Measurements from ENCODE around the gene COL17A1. TPM values are rescaled to one million over a fixed set of nuclear protein-coding genes. Genes with fewer than 3 reads are reported as not detected.

The COL17A1 gene
- not detected for total RNA-seq
- long read RNA-seq, result 0 reads

DNA sequence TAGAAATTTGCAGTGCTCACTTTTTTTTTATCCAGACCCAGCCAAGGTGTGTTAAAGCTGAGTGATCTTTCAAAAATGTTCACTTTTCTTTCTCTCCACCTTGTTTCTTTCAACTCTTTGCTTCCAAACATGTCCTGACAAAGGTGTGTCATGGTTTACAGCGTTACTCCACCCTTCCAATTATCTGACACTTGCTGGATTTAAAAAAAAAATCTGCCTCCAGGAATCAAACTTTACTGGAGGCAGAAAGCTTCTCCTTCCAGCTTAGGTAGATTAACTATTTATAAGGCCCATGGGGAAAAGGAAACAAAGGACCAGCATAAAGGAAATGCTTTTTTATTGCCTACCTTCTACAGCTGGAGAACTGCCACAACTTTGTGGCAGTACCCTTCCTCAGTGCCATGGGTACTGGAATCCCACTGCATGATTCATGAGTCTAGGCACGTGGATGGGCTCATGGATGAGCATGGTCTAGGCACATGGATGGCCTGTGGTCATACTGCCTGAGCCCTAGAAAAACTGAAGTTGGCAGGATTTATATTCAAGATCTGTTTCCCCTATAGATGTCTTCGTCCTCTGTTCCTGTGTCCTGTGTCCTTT lies at the start of gene COL17A1:
Gene COL17A1 (minus strand): TSS at position 80 of the 600 bp plus-strand sequence. CDS start 5,207 bp downstream, outside the sequence.
- intact Hi-C loops (cut with DNase I), result no loop called here
- ATAC-seq (ENCODE audit: poor library complexity), result no peak
- DNase-seq, result no peak

DNA sequence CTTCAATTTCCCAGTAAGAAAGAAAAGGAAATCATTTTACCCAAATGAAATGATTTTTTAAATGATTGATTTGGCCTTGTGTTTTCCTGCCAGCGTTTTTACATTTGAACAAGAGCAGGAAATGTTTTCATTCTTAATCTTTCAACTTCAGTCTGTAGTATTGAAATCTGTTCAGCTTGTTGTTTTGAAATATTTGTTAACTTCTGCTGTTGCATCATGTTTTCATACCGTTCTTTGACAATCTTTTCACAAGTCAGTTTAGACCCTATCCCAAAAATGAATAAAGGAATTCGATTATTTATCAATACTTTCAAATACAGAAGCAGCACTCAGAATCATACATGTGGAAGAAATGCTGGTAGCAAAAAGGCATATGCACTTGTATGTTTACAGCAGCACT lies 44.4 kb upstream of the COL17A1 start:
- intact Hi-C loops (cut with DNase I), result no loop called here
- no peak for DNase-seq
- no peak for ATAC-seq (ENCODE audit: poor library complexity)

DNA sequence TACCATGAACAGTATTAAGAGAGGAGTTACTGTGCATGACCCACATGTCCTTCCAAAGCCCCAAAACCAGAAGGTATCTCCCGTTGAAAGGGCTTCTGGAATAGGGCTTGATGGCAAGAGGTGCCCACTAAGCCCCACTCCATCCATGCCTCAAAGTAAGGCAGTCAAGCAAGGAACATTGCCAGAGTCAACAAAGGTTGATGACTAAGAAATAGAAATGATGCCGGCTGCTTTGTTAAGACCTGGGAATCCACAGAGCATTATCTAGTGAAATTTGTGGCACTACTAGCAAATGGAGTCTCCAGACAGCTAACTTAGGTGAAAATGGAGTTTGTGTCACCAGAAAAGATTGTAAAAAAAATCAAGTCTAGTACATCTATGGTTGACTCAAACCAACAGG lies 42.5 kb upstream of the COL17A1 start:
- DNase-seq (no peak), ATAC-seq (ENCODE audit: poor library complexity) (no peak)
- intact Hi-C loops (cut with DNase I), result loop anchor here (10.0 kb wide), 2 partner anchors 163 to 243 kb away; partner anchors contain the start of gene SLK

- DNase-seq (no peak), ATAC-seq (ENCODE audit: poor library complexity) (peak; percentile 29)
- intact Hi-C loops (cut with DNase I), result loop anchor here (10.0 kb wide), 2 partner anchors 163 to 243 kb away; partner anchors contain the start of gene SLK
These were observed 41.7 kb upstream of the COL17A1 start for GRCh38 chr10:104127411-104127810.

DNA sequence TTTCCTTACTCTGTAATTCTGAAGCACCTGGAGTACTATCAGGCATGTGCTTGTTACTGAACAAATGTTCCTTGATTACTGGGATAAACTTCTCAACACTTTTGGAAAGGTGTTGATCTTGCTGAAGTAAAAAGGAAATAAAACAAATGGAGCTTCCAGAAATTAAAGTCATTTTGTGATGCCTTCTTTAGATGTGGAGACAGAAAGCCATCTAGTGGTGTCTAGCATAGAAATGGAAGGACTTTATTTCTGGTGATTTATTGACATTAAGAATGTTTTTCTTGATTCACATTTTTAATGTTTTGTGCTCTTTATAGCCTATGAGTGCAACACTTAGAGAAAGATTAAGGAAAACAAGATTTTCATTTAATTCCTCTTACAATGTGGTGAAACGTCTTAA lies 37.7 kb upstream of the COL17A1 start:
- DNase-seq (no peak), ATAC-seq (ENCODE audit: poor library complexity) (no peak)
- intact Hi-C loops (cut with DNase I), result loop anchor here (10.0 kb wide), 2 partner anchors 159 to 239 kb away; partner anchors contain the start of gene SLK

GRCh38 chr10:104122225-104123107 lies 36.8 kb upstream of the COL17A1 start:
- ATAC-seq (ENCODE audit: poor library complexity), result peak; percentile 0
- intact Hi-C loops (cut with DNase I), result loop anchor here (10.0 kb wide), 2 partner anchors 158 to 238 kb away; partner anchors contain the start of gene SLK
- no peak for DNase-seq

GRCh38 chr10:104121485-104122224 lies 36.0 kb upstream of the COL17A1 start, which contains the start of gene SFR1:
SFR1 (plus strand) TSS chr10:104122171; CDS start chr10:104122184, 13 bp downstream.
- intact Hi-C loops (cut with DNase I), result loop anchor here (10.0 kb wide), 2 partner anchors 157 to 237 kb away; partner anchors contain the start of gene SLK
- DNase-seq (peak; percentile 100), ATAC-seq (ENCODE audit: poor library complexity) (peak; percentile 97)

DNA sequence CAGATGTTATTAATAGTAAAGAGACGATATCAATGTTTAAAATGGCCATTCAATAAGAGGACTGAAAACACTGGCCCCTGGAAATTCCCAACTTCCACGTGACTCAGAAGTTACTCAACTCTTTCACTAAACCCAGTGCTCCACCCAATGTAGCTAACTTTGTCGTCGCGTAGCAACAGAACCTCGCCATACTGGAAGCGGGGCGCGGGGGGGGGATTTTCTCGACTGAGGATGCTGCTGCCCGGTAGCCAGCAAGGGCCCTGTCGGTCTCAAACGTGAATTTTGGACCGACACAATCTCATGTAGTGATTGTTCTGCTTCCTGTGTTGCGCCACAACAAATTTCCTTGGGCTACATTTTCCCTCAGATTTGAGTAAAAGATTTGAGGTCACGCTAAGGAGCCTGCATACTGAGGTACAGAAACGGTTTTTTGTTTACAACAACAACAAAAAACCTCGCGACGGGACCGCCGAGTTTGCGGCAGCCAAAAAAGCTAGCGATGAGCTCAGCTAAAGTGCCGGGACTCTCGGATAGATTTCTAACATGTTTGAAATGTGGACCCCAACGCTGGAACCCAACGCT lies 35.3 kb upstream of the COL17A1 start:
- intact Hi-C loops (cut with DNase I), result loop anchor here (10.0 kb wide), 2 partner anchors 156 to 236 kb away; partner anchors contain the start of gene SLK

DNA sequence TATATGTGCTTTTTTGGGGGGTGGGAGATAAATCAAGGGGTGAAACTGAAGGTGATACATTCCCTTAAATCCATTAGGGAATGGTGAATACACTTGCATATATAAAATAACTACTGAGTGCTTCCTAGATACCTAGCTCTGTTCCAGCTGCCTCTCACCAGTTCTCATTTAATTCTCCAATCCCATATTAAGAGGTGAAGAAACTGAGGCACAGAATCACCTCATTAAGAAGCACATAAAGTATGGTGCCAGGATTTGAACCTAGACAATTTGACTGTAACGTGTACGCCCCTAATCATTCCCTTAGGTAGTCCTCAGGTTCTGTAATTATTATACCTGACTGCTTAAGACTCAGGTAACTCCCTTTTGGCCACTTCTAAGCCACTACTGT lies 34.8 kb upstream of the COL17A1 start:
- ATAC-seq (ENCODE audit: poor library complexity) (no peak), DNase-seq (no peak)
- intact Hi-C loops (cut with DNase I), result loop anchor here (10.0 kb wide), 2 partner anchors 156 to 236 kb away; partner anchors contain the start of gene SLK

More for the DNA sequence above, 35.3 kb upstream of the COL17A1 start:
- ATAC-seq (ENCODE audit: poor library complexity) (peak; percentile 82), DNase-seq (peak; percentile 93)

DNA sequence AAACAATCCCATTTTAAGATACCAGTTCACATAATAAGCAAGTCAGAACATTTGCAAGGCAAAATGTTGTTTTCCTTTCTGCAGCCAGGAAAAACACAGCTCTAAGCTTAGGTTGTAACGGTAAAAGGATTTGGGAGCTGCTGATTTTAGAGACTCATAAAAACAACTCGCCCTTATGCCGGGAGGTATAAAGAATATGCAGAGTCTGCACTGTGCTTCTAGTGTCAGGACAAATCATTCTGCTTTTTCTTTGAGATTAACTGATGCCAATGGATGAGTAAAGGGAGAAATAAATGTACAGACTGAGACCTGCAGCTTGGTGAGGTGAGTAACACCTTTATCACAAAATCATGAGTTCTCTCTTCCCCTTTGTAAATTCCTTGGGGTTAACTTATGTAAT lies 34.3 kb upstream of the COL17A1 start:
- no peak for DNase-seq
- ATAC-seq (ENCODE audit: poor library complexity), result no peak
- intact Hi-C loops (cut with DNase I), result loop anchor here (10.0 kb wide), 2 partner anchors 155 to 235 kb away; partner anchors contain the start of gene SLK

- DNase-seq (no peak), ATAC-seq (ENCODE audit: poor library complexity) (no peak)
- intact Hi-C loops (cut with DNase I), result no loop called here
These were observed 32.2 kb upstream of the COL17A1 start for GRCh38 chr10:104117839-104118323.

DNA sequence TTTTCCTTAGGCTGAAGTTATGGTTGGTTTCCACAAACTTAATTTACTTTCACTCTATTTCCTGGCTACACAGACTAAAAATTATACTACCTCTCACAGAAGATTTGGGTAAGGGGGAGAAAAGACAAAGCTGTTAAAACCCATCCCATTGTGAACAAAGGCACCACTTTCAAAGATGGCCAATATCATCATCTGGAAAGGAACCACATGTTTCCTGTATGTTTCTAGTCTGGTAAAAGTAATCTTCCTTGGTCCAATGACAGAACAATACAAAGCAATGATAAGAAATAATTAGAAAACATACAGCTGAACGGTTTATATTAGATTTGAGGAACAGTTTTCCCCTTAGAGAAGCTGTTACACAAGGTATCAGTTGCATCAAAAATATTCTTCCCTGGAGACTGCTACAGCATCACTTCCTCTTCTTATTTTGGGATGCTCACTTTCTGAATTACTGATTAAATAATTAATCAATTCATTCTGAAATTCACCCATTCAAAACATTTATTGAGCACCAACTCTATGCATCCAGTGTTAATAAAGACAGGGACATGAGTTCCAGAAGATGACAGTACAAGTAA lies 27.8 kb upstream of the COL17A1 start:
- no peak for ATAC-seq (ENCODE audit: poor library complexity)
- no peak for DNase-seq
- intact Hi-C loops (cut with DNase I), result no loop called here

GRCh38 chr10:104109908-104110662 lies 24.4 kb upstream of the COL17A1 start:
- intact Hi-C loops (cut with DNase I), result no loop called here
- DNase-seq, result no peak
- no peak for ATAC-seq (ENCODE audit: poor library complexity)

- no peak for ATAC-seq (ENCODE audit: poor library complexity)
- intact Hi-C loops (cut with DNase I), result no loop called here
- no peak for DNase-seq
These were observed 19.2 kb upstream of the COL17A1 start for GRCh38 chr10:104104926-104105325.

DNA sequence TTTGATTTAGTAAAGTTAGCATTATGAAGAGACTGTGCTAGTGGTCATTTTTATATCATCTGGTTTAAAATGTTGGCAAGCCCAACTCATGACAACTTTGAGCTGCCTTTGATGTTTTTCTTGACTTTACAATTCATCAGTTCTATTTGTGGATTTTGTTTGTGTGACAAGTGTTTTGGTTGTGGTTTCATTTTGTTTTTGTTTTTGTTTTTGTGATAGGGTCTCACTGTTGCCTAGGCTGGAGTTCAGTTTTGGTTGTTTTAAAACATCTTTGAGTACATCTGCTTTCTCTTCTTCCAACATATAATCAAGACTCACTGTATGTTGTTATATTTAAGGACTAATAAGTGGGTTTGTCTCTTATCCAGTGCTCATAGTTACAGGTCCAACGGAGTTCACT lies 18.7 kb upstream of the COL17A1 start:
- intact Hi-C loops (cut with DNase I), result no loop called here
- no peak for DNase-seq

GRCh38 chr10:104103956-104104355 lies 18.3 kb upstream of the COL17A1 start:
- intact Hi-C loops (cut with DNase I), result no loop called here
- no peak for ATAC-seq (ENCODE audit: poor library complexity)
- no peak for DNase-seq

More for the DNA sequence above, 18.7 kb upstream of the COL17A1 start:
- ATAC-seq (ENCODE audit: poor library complexity), result no peak

DNA sequence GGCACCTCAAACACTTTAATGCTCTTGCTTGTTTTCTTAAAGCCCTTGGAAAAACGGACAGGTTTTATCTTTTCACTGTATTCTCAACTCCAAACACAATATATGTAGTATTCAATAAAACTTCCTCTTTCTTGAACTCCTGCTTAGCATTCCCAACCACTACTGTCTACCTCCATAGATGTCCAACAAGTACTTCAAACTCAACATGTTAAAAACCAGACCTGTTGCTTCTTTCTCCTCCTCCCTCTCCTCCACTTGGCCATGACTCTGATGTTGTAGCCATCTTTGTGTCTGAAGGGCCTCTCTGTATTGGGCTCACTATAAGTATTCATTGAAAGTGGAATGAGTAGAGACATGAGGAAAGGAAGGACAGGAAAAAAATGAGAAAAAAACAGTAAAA lies 16.2 kb upstream of the COL17A1 start:
- DNase-seq (no peak), ATAC-seq (ENCODE audit: poor library complexity) (no peak)
- intact Hi-C loops (cut with DNase I), result no loop called here
